Neural progenitor cell (in vitro differentiated cells): ENCODE results near the gene MED31.

ENCODE experiments used
- CTCF ChIP-seq: fragments of 200-600 bp; sonication (generic); IDR thresholded peaks from 2 replicates; pipeline ENCODE4 v1.5.1; 2017; ENCODE audit warnings: antibody characterized with exemption, mild to moderate bottlenecking
- EZH2 ChIP-seq: fragments of 200-600 bp; sonication (generic); IDR thresholded peaks from 2 replicates; pipeline ENCODE4 v1.6.1; 2017; ENCODE audit warnings: antibody characterized with exemption, mild to moderate bottlenecking, moderate library complexity
- EZH2phosphoT487 ChIP-seq: fragments of 200-600 bp; sonication (generic); IDR thresholded peaks from 2 replicates; pipeline ENCODE4 v1.6.1; 2017; ENCODE audit warnings: antibody characterized with exemption

- TF ChIP-seq CTCF (no peak), EZH2 (no peak), EZH2phosphoT487 (no peak)
Observed at GRCh38 chr17:6636105-6636504, 15.3 kb downstream of the MED31 start.
